HepG2 (cell line): ENCODE measurements around the gene SLC13A3. TPM values are rescaled to one million over a fixed set of nuclear protein-coding genes. Genes with fewer than 3 reads are reported as not detected.

ENCODE experiments used
- AKNA ChIP-seq: sonication (generic); formaldehyde crosslinking; IDR thresholded peaks from 2 replicates; pipeline ENCODE4 v1.4.0; 2020; ENCODE audit warnings: missing genetic modification reagents, borderline replicate concordance
- ATF2 ChIP-seq: sonication (generic); formaldehyde crosslinking; IDR thresholded peaks from 2 replicates; pipeline ENCODE4 v1.4.0; 2020; ENCODE audit warnings: missing genetic modification reagents
- ATF4 ChIP-seq, 2 experiments: fragments of 450-650 bp in 1 of 2; sonication (generic) in 1 of 2; formaldehyde crosslinking; IDR thresholded peaks; 2 replicates each; pipeline versions ENCODE4 v1.5.0 to v1.8.0; 2020 to 2022; ENCODE audit warnings: mild to moderate bottlenecking in 1 of 2, missing genetic modification reagents in 1 of 2
- CREB1 ChIP-seq, 2 experiments: fragments of 450-650 bp in 1 of 2; IDR thresholded peaks; 2 replicates each; pipeline ENCODE4 v1.6.1; 2016 to 2017; ENCODE audit warnings: control low read depth in 1 of 2, mild to moderate bottlenecking in 1 of 2, missing compliant biosample characterization in 1 of 2, missing genetic modification characterization in 1 of 2
- FOXO4 ChIP-seq: sonication (generic); formaldehyde crosslinking; conservative IDR thresholded peaks from 2 replicates; pipeline ENCODE4 v1.8.1; 2023; ENCODE audit warnings: missing genetic modification reagents
- HIC2 ChIP-seq: sonication (generic); formaldehyde crosslinking; IDR thresholded peaks from 2 replicates; pipeline ENCODE4 v1.9.0; 2022; ENCODE audit warnings: low read depth, missing genetic modification reagents
- KLF16 ChIP-seq, 2 experiments: sonication (generic) in 1 of 2; formaldehyde crosslinking in 1 of 2; IDR thresholded peaks; 2 replicates each; pipeline versions ENCODE4 v1.6.1 to v1.8.0; 2016 to 2023; ENCODE audit warnings: missing genetic modification reagents in 2 of 2, missing compliant biosample characterization in 1 of 2
- MAF1 ChIP-seq: sonication (generic); formaldehyde crosslinking; IDR thresholded peaks from 2 replicates; pipeline ENCODE4 v1.5.0; 2020; ENCODE audit warnings: missing genetic modification reagents, borderline replicate concordance
- MLLT10 ChIP-seq: sonication (generic); formaldehyde crosslinking; IDR thresholded peaks from 2 replicates; pipeline ENCODE4 v1.4.0; 2020; ENCODE audit warnings: missing genetic modification reagents
- NCOA5 ChIP-seq: sonication (generic); formaldehyde crosslinking; IDR thresholded peaks from 2 replicates; pipeline ENCODE4 v1.4.0; 2020; ENCODE audit warnings: missing genetic modification reagents
- PRPF4 ChIP-seq: fragments of 200-400 bp; formaldehyde crosslinking; IDR thresholded peaks from 2 replicates; pipeline ENCODE4 v1.6.1; 2016; ENCODE audit warnings: low read length, low read depth; ENCODE audit not compliant: poor library complexity, severe bottlenecking
- RBFOX2 ChIP-seq: fragments of 200-400 bp; formaldehyde crosslinking; IDR thresholded peaks from 2 replicates; pipeline ENCODE4 v1.6.1; 2017; ENCODE audit warnings: low read depth, mild to moderate bottlenecking, low read length
- SP140L ChIP-seq: sonication (generic); formaldehyde crosslinking; IDR thresholded peaks from 2 replicates; pipeline ENCODE4 v1.4.0; 2020; ENCODE audit warnings: missing genetic modification reagents, borderline replicate concordance
- TP53 ChIP-seq: sonication (generic); formaldehyde crosslinking; conservative IDR thresholded peaks from 2 replicates; pipeline ENCODE4 v1.4.0; 2020; ENCODE audit warnings: missing genetic modification reagents
- ZFY ChIP-seq: sonication (generic); formaldehyde crosslinking; IDR thresholded peaks from 2 replicates; pipeline ENCODE4 v1.4.0; 2020; ENCODE audit warnings: missing genetic modification reagents
- ZNF138 ChIP-seq: sonication (generic); formaldehyde crosslinking; IDR thresholded peaks from 2 replicates; pipeline ENCODE4 v1.5.0; 2020; ENCODE audit warnings: mild to moderate bottlenecking, low read depth, missing genetic modification reagents
- ZNF383 ChIP-seq: sonication (generic); formaldehyde crosslinking; IDR thresholded peaks from 2 replicates; pipeline ENCODE4 v1.4.0; 2020; ENCODE audit warnings: missing genetic modification reagents, mild to moderate bottlenecking, borderline replicate concordance
- ZNF761 ChIP-seq: sonication (generic); formaldehyde crosslinking; conservative IDR thresholded peaks from 2 replicates; pipeline ENCODE4 v1.4.0; 2020; ENCODE audit warnings: mild to moderate bottlenecking, missing genetic modification reagents
- polyA plus RNA-seq, 8 experiments: library from polyadenylated mRNA; depleted of rRNA in 3 of 8; stranded (reverse) in 7 of 8; unstranded in 1 of 8; fragments of >200 nt; fragmentation: Illumina TruSeq in 4 of 8; extraction: Trizol in 4 of 8; gene quantifications; 2 replicates each; pipeline versions ENCODE4 v1.2.1 to v1.2.3, GENCODE V29; 2011 to 2016; ENCODE audit warnings: low read depth in 4 of 8, missing spikeins in 1 of 8, mixed read lengths in 1 of 8; ENCODE audit not compliant: insufficient read depth in 1 of 8
- total RNA-seq, 5 experiments: library from RNA; depleted of rRNA; stranded (reverse); fragments of >200 nt; fragmentation: Illumina TruSeq; extraction: Trizol; gene quantifications; 2 replicates each; pipeline ENCODE4 v1.2.3, GENCODE V29; 2016; ENCODE audit warnings: low read depth in 1 of 5

SLC13A3 gene
- total and polyA plus RNA-seq, 2 of the 13 experiments (the other 11 are each of a cell fraction or from before 2014, with no cell fraction given) = 66.5 to 76.0 TPM

- TF ChIP-seq AKNA (CRISPR knock-in tag) (no peak), PRPF4 (no peak), ZNF383 (no peak), MAF1 (CRISPR knock-in tag) (no peak), ZNF761 (no peak), ATF2 (CRISPR knock-in tag) (peak; percentile 58; the same call in 1 of the 2 replicates), RBFOX2 (no peak), ATF4 (CRISPR knock-in tag; IDR thresholded peaks at IDR 0.05) (no peak), HIC2 (CRISPR knock-in tag) (no peak), CREB1 (IDR thresholded peaks at IDR 0.05) (no peak), CREB1 (CRISPR knock-in tag; IDR thresholded peaks at IDR 0.05) (no peak), NCOA5 (CRISPR knock-in tag) (no peak), SP140L (CRISPR knock-in tag) (0 out of 2 replicates have a peak, but pooled peaks have one; percentile 55), FOXO4 (CRISPR knock-in tag) (no peak), ZNF138 (CRISPR knock-in tag) (no peak), MLLT10 (no peak), ZFY (no peak), TP53 (CRISPR knock-in tag) (no peak), KLF16 (CRISPR knock-in tag; IDR thresholded peaks at IDR 0.05) (0 out of 4 replicates have a peak, but pooled peaks of 1 of the 2 experiments have one; percentile 51)
Measured at GRCh38 chr20:46699651-46700359, 48.5 kb upstream of the SLC13A3 start (continued).
